GM12878 (cell line): ENCODE results near the gene ARHGAP20.

Source experiments
- CEBPB ChIP-seq, 2 experiments: fragments of 150-350 bp in 1 of 2; IDR thresholded peaks; 2 replicates each; pipeline ENCODE4 v1.6.1; 2012 to 2014; ENCODE audit warnings: low read depth in 2 of 2, low read length in 2 of 2, borderline replicate concordance in 1 of 2, inconsistent platforms in 1 of 2
- EP300 ChIP-seq, 2 experiments: fragments of 150-350 bp in 1 of 2; IDR thresholded peaks; 2 replicates each; pipeline ENCODE4 v1.6.1; 2011 to 2012; ENCODE audit warnings: low read depth in 2 of 2, low read length in 2 of 2, borderline replicate concordance in 1 of 2, improper control_type of control experiment in 1 of 2, inconsistent platforms in 1 of 2; ENCODE audit not compliant: control insufficient read depth in 1 of 2
- NR2C1 ChIP-seq: fragments of 450-650 bp; IDR thresholded peaks from 2 replicates; pipeline ENCODE4 v1.6.1; 2017; ENCODE audit warnings: antibody characterized with exemption, mild to moderate bottlenecking, moderate library complexity
- NR2C2 ChIP-seq: IDR thresholded peaks from 2 replicates; pipeline ENCODE4 v1.6.1; 2011; ENCODE audit warnings: borderline replicate concordance, low read depth; ENCODE audit not compliant: control insufficient read depth, insufficient read length
- RELA ChIP-seq: fragments of 450-650 bp; IDR thresholded peaks from 2 replicates; pipeline ENCODE4 v1.8.0; 2014; ENCODE audit warnings: borderline replicate concordance; ENCODE audit not compliant: partially characterized antibody
- SMAD5 ChIP-seq: IDR thresholded peaks from 2 replicates; pipeline ENCODE4 v1.6.1; 2016; ENCODE audit warnings: antibody characterized with exemption, low read depth
- ZZZ3 ChIP-seq: IDR thresholded peaks from 2 replicates; pipeline ENCODE4 v1.6.1; 2011; ENCODE audit warnings: low read depth; ENCODE audit not compliant: control insufficient read depth, insufficient read length
- TF ChIP-seq, protein P1 (sequence below): fragments of 450-650 bp; IDR thresholded peaks from 2 replicates; pipeline ENCODE4 v1.6.1; 2017; ENCODE audit warnings: low read depth, mild to moderate bottlenecking, moderate library complexity
- TF ChIP-seq, protein P2 (sequence below): fragments of 450-650 bp; IDR thresholded peaks from 2 replicates; pipeline ENCODE4 v1.6.1; 2014; ENCODE audit warnings: mild to moderate bottlenecking
- TF ChIP-seq, protein P3 (sequence below), 3 experiments: IDR thresholded peaks in 2 of 3; conservative IDR thresholded peaks in 1 of 3; 2 replicates each; pipeline ENCODE4 v1.5.1; 2011; ENCODE audit warnings: low read depth in 3 of 3, low read length in 3 of 3, mild to moderate bottlenecking in 3 of 3, control low read depth in 2 of 3, moderate library complexity in 2 of 3, inconsistent platforms in 1 of 3, mixed read lengths in 1 of 3; ENCODE audit not compliant: control insufficient read depth in 2 of 3, insufficient read depth in 1 of 3; ENCODE audit errors: extremely low read depth in 1 of 3
- TF ChIP-seq, protein P4 (sequence below): fragments of 450-650 bp; conservative IDR thresholded peaks from 2 replicates; pipeline ENCODE4 v1.6.1; 2017; ENCODE audit warnings: mild to moderate bottlenecking, moderate library complexity
- TF ChIP-seq, protein P5 (sequence below): IDR thresholded peaks from 2 replicates; pipeline ENCODE4 v1.6.1; 2012; ENCODE audit warnings: mild to moderate bottlenecking, low read depth, low read length
- TF ChIP-seq, protein P6 (sequence below): IDR thresholded peaks from 2 replicates; pipeline ENCODE4 v1.6.1; 2011; ENCODE audit warnings: low read depth, mild to moderate bottlenecking, low read length, moderate library complexity, borderline replicate concordance; ENCODE audit errors: extremely low read depth
- TF ChIP-seq, protein P7 (sequence below): IDR thresholded peaks from 2 replicates; pipeline ENCODE4 v1.6.1; 2012; ENCODE audit warnings: low read depth, low read length, improper control_type of control experiment

DNA sequence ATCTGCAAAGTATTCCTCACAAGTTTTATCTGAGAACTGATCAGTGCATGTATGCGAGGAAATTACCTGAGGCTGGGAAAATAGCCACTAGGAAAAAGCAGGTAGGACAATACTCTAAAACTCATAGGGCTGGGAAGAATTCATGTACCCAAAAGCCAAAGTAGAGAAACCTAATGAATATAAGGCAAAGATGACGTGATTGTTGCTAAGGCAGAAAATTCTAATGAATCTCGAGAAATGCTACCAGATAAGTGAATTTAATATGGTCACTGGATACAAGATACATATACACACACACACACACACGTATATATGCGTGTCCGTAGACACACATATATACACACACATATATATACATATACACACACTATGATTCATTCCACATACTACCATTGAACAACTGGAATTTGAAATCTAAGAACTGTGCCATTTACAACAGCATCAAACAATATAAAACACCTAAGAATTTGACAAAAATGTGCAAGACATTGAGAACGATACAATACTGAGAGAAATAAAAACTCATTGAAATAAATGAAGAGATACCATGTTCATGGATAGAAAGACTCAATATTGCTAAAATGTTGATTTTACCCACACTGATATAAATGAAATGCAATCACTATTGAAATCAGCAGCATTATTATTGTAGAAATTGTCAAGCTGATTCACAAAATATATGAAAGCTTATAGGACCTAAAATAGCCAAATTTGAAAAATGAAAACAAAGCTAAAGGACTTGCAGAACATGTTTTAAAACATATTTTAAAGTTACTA, 46.4 kb downstream of the ARHGAP20 start:
- TF ChIP-seq, protein P1, sequence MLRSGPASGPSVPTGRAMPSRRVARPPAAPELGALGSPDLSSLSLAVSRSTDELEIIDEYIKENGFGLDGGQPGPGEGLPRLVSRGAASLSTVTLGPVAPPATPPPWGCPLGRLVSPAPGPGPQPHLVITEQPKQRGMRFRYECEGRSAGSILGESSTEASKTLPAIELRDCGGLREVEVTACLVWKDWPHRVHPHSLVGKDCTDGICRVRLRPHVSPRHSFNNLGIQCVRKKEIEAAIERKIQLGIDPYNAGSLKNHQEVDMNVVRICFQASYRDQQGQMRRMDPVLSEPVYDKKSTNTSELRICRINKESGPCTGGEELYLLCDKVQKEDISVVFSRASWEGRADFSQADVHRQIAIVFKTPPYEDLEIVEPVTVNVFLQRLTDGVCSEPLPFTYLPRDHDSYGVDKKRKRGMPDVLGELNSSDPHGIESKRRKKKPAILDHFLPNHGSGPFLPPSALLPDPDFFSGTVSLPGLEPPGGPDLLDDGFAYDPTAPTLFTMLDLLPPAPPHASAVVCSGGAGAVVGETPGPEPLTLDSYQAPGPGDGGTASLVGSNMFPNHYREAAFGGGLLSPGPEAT = no peak
- TF ChIP-seq, protein P2, sequence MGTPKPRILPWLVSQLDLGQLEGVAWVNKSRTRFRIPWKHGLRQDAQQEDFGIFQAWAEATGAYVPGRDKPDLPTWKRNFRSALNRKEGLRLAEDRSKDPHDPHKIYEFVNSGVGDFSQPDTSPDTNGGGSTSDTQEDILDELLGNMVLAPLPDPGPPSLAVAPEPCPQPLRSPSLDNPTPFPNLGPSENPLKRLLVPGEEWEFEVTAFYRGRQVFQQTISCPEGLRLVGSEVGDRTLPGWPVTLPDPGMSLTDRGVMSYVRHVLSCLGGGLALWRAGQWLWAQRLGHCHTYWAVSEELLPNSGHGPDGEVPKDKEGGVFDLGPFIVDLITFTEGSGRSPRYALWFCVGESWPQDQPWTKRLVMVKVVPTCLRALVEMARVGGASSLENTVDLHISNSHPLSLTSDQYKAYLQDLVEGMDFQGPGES = no peak
- TF ChIP-seq, protein P3, sequence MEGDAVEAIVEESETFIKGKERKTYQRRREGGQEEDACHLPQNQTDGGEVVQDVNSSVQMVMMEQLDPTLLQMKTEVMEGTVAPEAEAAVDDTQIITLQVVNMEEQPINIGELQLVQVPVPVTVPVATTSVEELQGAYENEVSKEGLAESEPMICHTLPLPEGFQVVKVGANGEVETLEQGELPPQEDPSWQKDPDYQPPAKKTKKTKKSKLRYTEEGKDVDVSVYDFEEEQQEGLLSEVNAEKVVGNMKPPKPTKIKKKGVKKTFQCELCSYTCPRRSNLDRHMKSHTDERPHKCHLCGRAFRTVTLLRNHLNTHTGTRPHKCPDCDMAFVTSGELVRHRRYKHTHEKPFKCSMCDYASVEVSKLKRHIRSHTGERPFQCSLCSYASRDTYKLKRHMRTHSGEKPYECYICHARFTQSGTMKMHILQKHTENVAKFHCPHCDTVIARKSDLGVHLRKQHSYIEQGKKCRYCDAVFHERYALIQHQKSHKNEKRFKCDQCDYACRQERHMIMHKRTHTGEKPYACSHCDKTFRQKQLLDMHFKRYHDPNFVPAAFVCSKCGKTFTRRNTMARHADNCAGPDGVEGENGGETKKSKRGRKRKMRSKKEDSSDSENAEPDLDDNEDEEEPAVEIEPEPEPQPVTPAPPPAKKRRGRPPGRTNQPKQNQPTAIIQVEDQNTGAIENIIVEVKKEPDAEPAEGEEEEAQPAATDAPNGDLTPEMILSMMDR (IDR thresholded peaks at IDR 0.05 in 2 of 3, conservative IDR thresholded peaks at IDR 0.05 in 1 of 3; ENCODE audit: control insufficient read depth in 2 of 3, extremely low read depth in 1 of 3, insufficient read depth in 1 of 3, low read depth in 3 of 3, low read length in 3 of 3) = no peak
- TF ChIP-seq NR2C1 (no peak), RELA (no peak), SMAD5 (no peak), CEBPB (IDR thresholded peaks at IDR 0.05; ENCODE audit: borderline replicate concordance in 1 of 2, low read depth in 2 of 2, low read length in 2 of 2) (no peak), ZZZ3 (no peak), NR2C2 (no peak), EP300 (IDR thresholded peaks at IDR 0.05; ENCODE audit: borderline replicate concordance in 1 of 2, control insufficient read depth in 1 of 2, low read depth in 2 of 2, low read length in 2 of 2) (no peak)
- TF ChIP-seq, protein P4, sequence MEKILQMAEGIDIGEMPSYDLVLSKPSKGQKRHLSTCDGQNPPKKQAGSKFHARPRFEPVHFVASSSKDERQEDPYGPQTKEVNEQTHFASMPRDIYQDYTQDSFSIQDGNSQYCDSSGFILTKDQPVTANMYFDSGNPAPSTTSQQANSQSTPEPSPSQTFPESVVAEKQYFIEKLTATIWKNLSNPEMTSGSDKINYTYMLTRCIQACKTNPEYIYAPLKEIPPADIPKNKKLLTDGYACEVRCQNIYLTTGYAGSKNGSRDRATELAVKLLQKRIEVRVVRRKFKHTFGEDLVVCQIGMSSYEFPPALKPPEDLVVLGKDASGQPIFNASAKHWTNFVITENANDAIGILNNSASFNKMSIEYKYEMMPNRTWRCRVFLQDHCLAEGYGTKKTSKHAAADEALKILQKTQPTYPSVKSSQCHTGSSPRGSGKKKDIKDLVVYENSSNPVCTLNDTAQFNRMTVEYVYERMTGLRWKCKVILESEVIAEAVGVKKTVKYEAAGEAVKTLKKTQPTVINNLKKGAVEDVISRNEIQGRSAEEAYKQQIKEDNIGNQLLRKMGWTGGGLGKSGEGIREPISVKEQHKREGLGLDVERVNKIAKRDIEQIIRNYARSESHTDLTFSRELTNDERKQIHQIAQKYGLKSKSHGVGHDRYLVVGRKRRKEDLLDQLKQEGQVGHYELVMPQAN = no peak
- TF ChIP-seq, protein P5, sequence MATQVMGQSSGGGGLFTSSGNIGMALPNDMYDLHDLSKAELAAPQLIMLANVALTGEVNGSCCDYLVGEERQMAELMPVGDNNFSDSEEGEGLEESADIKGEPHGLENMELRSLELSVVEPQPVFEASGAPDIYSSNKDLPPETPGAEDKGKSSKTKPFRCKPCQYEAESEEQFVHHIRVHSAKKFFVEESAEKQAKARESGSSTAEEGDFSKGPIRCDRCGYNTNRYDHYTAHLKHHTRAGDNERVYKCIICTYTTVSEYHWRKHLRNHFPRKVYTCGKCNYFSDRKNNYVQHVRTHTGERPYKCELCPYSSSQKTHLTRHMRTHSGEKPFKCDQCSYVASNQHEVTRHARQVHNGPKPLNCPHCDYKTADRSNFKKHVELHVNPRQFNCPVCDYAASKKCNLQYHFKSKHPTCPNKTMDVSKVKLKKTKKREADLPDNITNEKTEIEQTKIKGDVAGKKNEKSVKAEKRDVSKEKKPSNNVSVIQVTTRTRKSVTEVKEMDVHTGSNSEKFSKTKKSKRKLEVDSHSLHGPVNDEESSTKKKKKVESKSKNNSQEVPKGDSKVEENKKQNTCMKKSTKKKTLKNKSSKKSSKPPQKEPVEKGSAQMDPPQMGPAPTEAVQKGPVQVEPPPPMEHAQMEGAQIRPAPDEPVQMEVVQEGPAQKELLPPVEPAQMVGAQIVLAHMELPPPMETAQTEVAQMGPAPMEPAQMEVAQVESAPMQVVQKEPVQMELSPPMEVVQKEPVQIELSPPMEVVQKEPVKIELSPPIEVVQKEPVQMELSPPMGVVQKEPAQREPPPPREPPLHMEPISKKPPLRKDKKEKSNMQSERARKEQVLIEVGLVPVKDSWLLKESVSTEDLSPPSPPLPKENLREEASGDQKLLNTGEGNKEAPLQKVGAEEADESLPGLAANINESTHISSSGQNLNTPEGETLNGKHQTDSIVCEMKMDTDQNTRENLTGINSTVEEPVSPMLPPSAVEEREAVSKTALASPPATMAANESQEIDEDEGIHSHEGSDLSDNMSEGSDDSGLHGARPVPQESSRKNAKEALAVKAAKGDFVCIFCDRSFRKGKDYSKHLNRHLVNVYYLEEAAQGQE = no peak
- TF ChIP-seq, protein P6, sequence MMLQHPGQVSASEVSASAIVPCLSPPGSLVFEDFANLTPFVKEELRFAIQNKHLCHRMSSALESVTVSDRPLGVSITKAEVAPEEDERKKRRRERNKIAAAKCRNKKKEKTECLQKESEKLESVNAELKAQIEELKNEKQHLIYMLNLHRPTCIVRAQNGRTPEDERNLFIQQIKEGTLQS = no peak
- TF ChIP-seq, protein P7, sequence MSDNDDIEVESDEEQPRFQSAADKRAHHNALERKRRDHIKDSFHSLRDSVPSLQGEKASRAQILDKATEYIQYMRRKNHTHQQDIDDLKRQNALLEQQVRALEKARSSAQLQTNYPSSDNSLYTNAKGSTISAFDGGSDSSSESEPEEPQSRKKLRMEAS = no peak
